NT2/D1 (cell line): ENCODE results near the gene RSAD1.

ENCODE experiments used
- DNase-seq: peaks from one replicate; pipeline ENCODE4 v3.0.0-alpha.2; 2011; ENCODE audit warnings: low read depth, low spot score
- H3K27me3 ChIP-seq: 2 replicates; pipeline ENCODE4 v1.6.0; 2011; ENCODE audit warnings: mild to moderate bottlenecking; ENCODE audit not compliant: insufficient read length, insufficient read depth
- H3K36me3 ChIP-seq: 2 replicates; pipeline ENCODE4 v1.6.1; 2011; ENCODE audit warnings: mild to moderate bottlenecking, low read length, mixed read lengths; ENCODE audit not compliant: insufficient read depth, insufficient read length
- H3K4me1 ChIP-seq: 2 replicates; pipeline ENCODE4 v1.5.1; 2011; ENCODE audit not compliant: insufficient read depth, insufficient read length
- H3K4me3 ChIP-seq: 2 replicates; pipeline ENCODE4 v1.5.1; 2011; ENCODE audit warnings: low read depth; ENCODE audit not compliant: insufficient read length
- H3K9ac ChIP-seq: 2 replicates; pipeline ENCODE4 v1.6.0; 2011; ENCODE audit warnings: low read depth; ENCODE audit not compliant: insufficient read length
- H3K9me3 ChIP-seq: 2 replicates; pipeline ENCODE4 v1.5.1; 2011; ENCODE audit warnings: mild to moderate bottlenecking, low read length; ENCODE audit not compliant: insufficient read depth
- SUZ12 ChIP-seq: IDR thresholded peaks from 2 replicates; pipeline ENCODE4 v1.6.1; 2011; ENCODE audit not compliant: insufficient read length, insufficient read depth; ENCODE audit errors: extremely low read depth
- YY1 ChIP-seq: IDR thresholded peaks from 2 replicates; pipeline ENCODE4 v1.6.1; 2011; ENCODE audit not compliant: insufficient read length, insufficient read depth
- ZNF274 ChIP-seq: IDR thresholded peaks from 2 replicates; pipeline ENCODE4 v1.6.1; 2011; ENCODE audit warnings: mild to moderate bottlenecking, low read depth, low read length

The RSAD1 gene

GRCh38 chr17:50459756-50460155, 18.9 kb upstream of the RSAD1 start:
- no peak for TF ChIP-seq SUZ12
- no peaks in the 10 kb centered on the region for H3K36me3 ChIP-seq
- no peak overlapping the region for H3K9ac ChIP-seq
- DNase-seq, result no peak
- H3K9me3 ChIP-seq, result no peaks in the 10 kb centered on the region
- no peaks in the 10 kb centered on the region for H3K4me1 ChIP-seq
- H3K27me3 ChIP-seq, result no peaks in the 10 kb centered on the region
- H3K4me3 ChIP-seq, result no peak overlapping the region

DNA sequence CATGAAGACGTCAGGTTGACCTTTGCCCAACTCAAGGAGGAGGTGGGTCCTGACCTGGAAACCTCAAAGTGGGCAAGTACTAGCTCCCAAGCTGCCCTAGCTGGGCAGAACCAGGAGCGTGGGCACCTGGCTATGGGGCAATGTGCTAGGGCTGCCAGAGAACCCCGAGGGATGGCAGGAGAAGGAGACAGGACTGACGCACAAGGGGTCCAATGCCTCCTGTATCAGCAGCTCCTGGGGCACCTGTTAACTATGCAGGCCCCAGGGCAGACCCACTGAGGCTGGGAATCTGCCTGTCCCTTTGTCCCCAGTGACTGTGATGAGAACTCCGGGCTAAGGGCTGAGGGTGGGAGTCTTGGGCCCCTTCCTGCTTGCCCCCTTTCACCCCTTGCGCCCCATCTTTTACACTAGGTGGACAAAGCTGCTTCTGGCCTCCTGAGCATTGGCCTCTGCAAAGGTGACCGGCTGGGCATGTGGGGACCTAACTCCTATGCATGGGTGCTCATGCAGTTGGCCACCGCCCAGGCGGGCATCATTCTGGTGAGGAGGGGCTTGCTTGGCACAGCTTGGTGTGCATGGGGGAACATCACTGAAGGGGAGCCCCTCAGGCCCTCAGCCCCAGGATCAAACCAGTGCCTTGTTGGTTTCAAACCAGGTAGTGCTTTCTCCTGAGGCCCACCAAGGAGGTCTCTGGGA, 17.7 kb upstream of the RSAD1 start:
- DNase-seq, result no peak
- H3K9ac ChIP-seq, result no peak overlapping the region
- H3K4me1 ChIP-seq, result no peaks in the 10 kb centered on the region
- no peaks in the 10 kb centered on the region for H3K27me3 ChIP-seq
- H3K4me3 ChIP-seq, result no peak overlapping the region
- H3K36me3 ChIP-seq, result no peaks in the 10 kb centered on the region
- H3K9me3 ChIP-seq, result no peaks in the 10 kb centered on the region
- TF ChIP-seq SUZ12 (no peak), ZNF274 (no peak), YY1 (no peak)

DNA sequence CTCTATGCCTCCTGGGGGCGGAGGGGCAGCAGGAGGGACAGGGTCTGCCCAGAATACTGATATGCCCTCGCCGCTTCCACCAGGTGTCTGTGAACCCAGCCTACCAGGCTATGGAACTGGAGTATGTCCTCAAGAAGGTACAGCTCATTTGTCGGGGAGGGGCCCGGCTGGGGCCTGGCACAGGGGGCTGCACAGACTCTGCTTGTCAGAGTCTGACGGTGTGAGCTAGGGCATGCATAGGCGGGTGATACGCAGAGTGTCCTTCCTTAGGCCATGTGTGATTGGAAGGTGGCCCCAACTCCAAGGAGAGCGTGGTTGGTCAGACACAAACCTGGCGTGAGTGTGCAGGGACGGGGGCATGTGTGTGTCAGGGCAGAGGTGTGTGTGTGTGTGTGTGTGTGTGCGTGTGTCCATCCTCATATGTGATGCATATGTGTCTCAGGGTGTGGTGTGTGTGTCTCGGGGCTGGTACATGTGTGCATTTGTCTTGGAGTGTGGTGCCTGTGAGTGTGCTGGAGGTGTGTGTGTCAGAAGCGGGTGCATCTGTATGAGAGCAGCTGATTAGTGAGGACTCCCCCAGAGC, 17.0 kb upstream of the RSAD1 start:
- no peaks in the 10 kb centered on the region for H3K9me3 ChIP-seq
- peaks cover 4% of the 10 kb centered on the region for H3K4me1 ChIP-seq
- no peak overlapping the region for H3K4me3 ChIP-seq
- no peak for DNase-seq
- H3K9ac ChIP-seq, result no peak overlapping the region
- H3K36me3 ChIP-seq, result no peaks in the 10 kb centered on the region
- no peak for TF ChIP-seq ZNF274
- TF ChIP-seq SUZ12, result no peak
- TF ChIP-seq YY1, result no peak
- H3K27me3 ChIP-seq, result no peaks in the 10 kb centered on the region

- H3K36me3 ChIP-seq, result no peaks in the 10 kb centered on the region
- H3K4me3 ChIP-seq, result no peak overlapping the region
- H3K9me3 ChIP-seq, result no peaks in the 10 kb centered on the region
- peaks cover 9% of the 10 kb centered on the region for H3K4me1 ChIP-seq
- H3K9ac ChIP-seq, result no peak overlapping the region
- H3K27me3 ChIP-seq, result no peaks in the 10 kb centered on the region
- no peak for DNase-seq
- TF ChIP-seq YY1 (no peak), ZNF274 (no peak), SUZ12 (no peak)
These were observed 16.2 kb upstream of the RSAD1 start for GRCh38 chr17:50462446-50462845.

DNA sequence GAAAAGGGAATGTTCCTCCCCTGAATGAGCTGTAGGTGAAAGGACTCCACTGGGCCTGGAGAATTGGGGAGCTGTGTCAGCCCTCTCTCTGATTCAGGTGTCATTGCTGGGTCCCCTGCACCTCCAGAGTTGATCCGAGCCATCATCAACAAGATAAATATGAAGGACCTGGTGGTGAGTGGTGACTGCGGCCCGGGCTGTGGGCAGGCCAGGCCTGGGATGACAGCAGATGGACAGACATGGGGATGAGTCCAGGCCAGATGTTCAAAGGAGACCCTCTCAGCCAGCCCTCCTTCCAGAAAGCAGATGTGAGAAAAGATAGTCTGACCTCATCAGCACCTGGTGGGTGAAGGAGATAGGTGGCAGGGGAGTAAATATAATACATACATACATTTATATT, 14.5 kb upstream of the RSAD1 start:
- TF ChIP-seq SUZ12 (no peak), ZNF274 (no peak), YY1 (no peak)
- H3K36me3 ChIP-seq, result no peaks in the 10 kb centered on the region

DNA sequence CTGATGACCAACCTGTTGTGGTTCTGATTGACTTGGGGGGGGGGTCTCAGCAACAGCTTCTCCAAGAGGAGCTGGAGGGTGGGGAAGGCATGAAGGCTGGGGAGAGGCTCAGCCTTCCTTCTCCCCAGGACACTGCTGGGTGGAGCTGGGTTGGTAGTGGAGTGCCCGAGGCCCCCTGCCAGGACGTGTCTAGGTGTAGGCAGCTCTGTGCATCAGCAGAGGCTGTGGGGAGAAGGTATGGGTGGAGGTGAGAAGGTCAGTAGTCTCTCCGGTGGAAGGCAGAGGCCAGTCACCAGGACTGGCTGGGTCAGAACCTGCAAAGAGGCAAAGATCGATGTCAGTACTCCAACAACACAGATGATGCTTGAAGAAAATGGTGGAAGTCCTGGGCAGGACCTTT, 13.9 kb upstream of the RSAD1 start:
- TF ChIP-seq ZNF274, result no peak
- no peak for TF ChIP-seq SUZ12
- TF ChIP-seq YY1, result no peak
- DNase-seq, result no peak
- no peaks in the 10 kb centered on the region; the same call in 1 of the 2 replicates for H3K9me3 ChIP-seq
- no peaks in the 10 kb centered on the region for H3K36me3 ChIP-seq
- H3K9ac ChIP-seq, result no peak overlapping the region
- no peak overlapping the region for H3K4me3 ChIP-seq
- no peaks in the 10 kb centered on the region for H3K27me3 ChIP-seq
- H3K4me1 ChIP-seq, result peaks cover 14% of the 10 kb centered on the region

More for the DNA sequence above, 14.5 kb upstream of the RSAD1 start:
- no peaks in the 10 kb centered on the region; the same call in 1 of the 2 replicates for H3K9me3 ChIP-seq
- H3K9ac ChIP-seq, result no peak overlapping the region
- H3K4me1 ChIP-seq, result peaks cover 14% of the 10 kb centered on the region
- no peak overlapping the region for H3K4me3 ChIP-seq
- DNase-seq, result no peak
- no peaks in the 10 kb centered on the region for H3K27me3 ChIP-seq

DNA sequence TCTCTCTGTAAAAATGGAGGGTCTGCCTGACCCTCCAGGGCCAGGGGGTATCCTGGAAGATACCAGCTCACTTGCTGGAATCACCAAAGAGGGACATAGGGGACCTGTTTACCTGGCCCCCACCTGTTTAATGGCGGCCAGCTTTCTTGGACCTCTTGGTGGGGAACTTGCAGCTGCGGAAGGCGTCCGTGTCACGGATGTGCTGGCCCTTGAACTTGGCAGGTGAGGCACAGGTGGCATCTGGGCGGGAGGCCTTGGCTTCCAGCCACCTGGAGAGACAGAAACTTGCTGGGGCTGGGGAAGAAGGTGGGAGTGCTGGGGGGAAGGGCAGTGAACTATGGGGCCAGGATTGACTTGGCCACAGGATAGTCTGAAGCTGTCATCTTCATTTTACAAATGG, 13.5 kb upstream of the RSAD1 start:
- Histone ChIP-seq H3K4me3 (no peak overlapping the region), H3K27me3 (no peaks in the 10 kb centered on the region), H3K9me3 (no peaks in the 10 kb centered on the region; the same call in 1 of the 2 replicates), H3K36me3 (no peaks in the 10 kb centered on the region), H3K9ac (no peak overlapping the region), H3K4me1 (peaks cover 14% of the 10 kb centered on the region)
- TF ChIP-seq SUZ12, result no peak
- TF ChIP-seq YY1, result no peak
- no peak for TF ChIP-seq ZNF274
- DNase-seq, result no peak

DNA sequence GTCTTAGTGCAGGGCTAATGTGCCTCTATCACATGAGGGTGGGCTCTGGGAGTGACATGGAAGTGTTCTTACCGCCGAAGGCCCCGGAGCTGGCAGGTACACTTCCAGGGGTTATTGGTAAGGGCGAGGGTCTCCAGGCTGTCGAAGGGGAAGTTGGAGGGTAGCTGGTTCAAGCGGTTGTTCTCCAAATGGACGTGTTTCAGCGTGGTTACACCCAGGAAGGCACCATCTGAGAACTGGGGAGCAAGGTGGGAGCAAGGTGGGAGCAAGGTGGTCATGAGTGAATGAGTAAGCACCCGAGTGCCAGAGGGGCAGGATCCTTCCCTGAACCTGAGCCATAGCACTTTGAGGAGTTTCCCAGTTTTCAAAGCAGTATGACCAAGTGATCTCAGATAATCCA, 13.0 kb upstream of the RSAD1 start:
- Histone ChIP-seq H3K4me3 (no peak overlapping the region), H3K4me1 (peaks cover 14% of the 10 kb centered on the region), H3K36me3 (no peaks in the 10 kb centered on the region), H3K9me3 (no peaks in the 10 kb centered on the region; the same call in 1 of the 2 replicates), H3K27me3 (no peaks in the 10 kb centered on the region), H3K9ac (no peak overlapping the region)
- DNase-seq, result no peak
- no peak for TF ChIP-seq YY1
- TF ChIP-seq ZNF274, result no peak
- TF ChIP-seq SUZ12, result no peak
